HG02642 (cell line): ENCODE results near the gene PILRA.
"Not testable (repeated sequence)": the region's sequence is repeated elsewhere in the genome, so short reads cannot be mapped to it uniquely, and the experiment has no call there.

Experiments
- ATAC-seq: cut with Tn5 transposase; IDR thresholded peaks from one replicate; pipeline ENCODE4 v1.9.1; 2021; ENCODE audit warnings: mild to moderate bottlenecking; ENCODE audit not compliant: unreplicated experiment, poor library complexity

Gene PILRA

DNA sequence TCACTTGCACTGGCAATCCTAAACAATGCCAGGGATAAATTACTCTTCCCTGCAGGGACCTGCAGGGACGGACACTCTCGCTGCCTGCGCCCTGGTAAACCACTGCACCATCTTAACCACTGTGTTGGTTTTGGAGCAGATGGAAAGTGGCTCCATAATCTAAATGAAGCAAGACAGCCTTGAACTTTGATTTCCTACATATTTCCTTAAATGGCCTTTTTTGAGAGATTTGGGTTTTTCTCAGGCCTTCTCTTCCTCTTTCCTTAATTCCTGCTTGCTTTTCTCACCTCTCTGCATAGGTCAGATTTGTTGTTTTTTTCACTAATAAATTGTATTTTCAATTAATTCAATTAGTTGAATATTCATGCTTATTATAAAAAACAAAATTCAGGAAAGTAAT lies 2.8 kb downstream of the PILRA start:
- ATAC-seq, result no peak

DNA sequence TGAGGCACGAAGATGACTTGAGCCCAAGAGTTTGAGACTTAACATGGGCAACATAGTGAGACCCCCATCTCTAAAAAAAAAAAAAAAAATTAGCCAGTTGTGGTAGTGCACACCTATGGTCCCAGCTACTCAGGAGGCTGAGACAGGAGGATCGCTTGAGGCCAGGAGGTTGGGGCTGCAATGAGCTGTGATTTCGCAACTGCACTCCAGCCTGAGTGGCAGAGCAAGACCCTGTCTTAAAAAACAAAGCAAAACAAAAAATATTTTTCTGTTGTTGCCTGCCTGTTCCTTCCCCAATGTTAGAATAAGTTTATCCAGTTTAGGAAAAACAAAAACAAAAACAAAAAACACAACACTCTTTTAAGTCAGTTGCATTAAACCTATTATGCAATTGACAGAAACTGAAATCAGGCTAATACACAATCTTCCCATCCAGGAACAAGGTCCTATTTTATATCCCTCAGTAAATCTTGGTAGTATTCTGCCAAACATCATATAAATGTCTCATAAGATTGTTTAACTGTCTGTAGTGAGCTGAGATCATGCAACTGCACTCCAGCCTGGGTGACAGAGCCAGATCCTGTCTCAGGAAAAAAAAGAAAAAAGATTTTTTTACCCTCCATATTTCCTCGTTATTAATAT lies 4.9 kb downstream of the PILRA start:
- ATAC-seq, result no peak

GRCh38 chr7:100380196-100380595 lies 6.9 kb downstream of the PILRA start:
- no peak for ATAC-seq

DNA sequence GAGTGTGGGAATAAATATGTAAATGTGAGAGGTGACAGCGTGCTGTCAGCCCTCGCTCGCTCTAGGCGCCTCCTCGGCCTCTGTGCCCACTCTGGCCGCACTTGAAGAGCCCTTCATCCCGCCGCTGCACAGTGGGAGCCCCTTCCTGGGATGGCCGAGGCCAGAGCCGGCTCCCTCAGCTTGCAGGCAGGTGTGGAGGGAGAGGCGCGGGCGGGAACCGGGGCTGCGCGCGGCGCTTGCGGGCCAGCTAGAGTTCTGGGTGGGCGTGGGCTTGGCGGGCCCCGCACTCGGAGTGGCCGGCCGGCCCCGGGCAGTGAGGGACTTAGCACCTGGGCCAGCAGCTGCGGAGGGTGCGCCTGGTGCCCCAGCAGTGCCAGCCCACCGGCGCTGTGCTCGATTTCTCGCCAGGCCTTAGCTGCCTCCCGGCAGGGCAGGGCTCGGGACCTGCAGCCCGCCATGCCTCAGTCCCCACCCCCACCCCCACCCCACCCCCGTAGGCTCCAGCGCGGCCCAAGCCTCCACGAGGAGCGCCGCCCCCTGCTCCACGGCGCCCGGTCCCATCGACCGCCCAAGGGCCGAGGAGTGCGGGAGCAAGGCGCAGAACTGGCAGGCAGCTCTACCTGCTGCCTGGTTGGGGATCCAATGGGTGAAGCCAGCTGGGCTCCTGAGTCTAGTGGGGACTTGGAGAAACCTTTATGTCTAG lies 8.4 kb downstream of the PILRA start:
- not testable (repeated sequence) for ATAC-seq

GRCh38 chr7:100382234-100382853 lies 9.1 kb downstream of the PILRA start:
- not testable (repeated sequence) for ATAC-seq

DNA sequence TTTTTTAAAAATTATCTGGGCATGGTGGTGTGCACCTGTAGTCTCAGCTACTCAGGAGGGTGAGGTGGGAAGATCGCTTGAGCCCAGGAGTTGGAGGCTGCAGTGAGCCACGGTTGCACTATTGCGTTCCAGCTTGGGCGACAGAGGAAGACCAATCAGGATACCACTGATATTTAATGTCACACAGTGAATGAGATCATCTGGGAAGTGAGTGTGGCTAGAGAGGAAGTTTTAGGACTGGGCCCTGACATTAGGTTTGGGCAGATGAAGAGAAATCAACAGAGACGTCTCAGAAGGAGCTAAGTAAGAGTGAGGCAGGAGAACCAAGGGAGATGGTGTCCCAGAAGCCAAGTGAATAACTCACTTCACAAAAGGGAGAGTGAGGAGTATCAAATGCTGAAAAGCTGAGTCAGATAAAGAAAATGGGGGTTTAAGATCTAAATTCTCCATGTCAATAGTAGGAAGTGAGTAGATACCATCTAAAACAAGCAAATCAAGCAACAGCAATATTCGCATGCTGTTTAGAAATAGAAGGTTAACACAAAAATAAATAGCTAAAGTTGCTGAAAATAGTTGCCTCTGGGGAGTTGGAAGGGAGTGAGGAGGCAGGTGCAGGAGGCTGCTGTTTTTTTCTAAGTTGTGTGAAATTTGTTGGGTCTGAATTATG lies 11.5 kb downstream of the PILRA start:
- no peak for ATAC-seq

GRCh38 chr7:100386940-100387339 lies 13.7 kb downstream of the PILRA start:
- ATAC-seq, result no peak

- ATAC-seq, result no peak
Measured at GRCh38 chr7:100387695-100388094, 14.4 kb downstream of the PILRA start.

GRCh38 chr7:100389437-100390088 lies 16.3 kb downstream of the PILRA start:
- ATAC-seq, result no peak

GRCh38 chr7:100390286-100391009 lies 17.2 kb downstream of the PILRA start:
- ATAC-seq, result no peak

GRCh38 chr7:100393233-100393905 lies 20.1 kb downstream of the PILRA start:
- ATAC-seq, result no peak

DNA sequence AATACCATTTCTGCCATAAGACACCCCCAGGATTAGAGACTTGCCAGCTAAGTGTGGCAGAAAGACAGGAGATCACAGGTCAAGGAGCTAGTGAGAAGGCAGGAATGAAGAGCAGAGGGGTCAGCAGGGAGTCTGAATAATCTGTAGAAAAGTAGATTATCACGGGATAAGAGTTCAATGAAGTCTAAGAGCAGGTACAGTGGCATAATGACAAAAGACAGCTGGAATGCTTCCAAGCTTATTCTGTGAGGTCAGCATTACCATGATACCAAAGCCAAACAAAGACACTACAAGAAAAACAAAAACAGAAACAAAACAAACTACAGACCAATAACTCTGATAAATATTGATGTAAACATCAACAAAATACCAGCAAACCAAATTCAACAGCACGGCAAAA lies 20.8 kb downstream of the PILRA start:
- ATAC-seq, result no peak

GRCh38 chr7:100396421-100396982 lies 23.2 kb downstream of the PILRA start:
- ATAC-seq, result peak; percentile 80

GRCh38 chr7:100397315-100398081 lies 24.2 kb downstream of the PILRA start:
- no peak for ATAC-seq

GRCh38 chr7:100398239-100398638 lies 25.0 kb downstream of the PILRA start:
- ATAC-seq, result no peak

- ATAC-seq, result no peak
Measured at GRCh38 chr7:100400041-100400440, 26.8 kb downstream of the PILRA start.

- no peak for ATAC-seq
Measured at GRCh38 chr7:100400656-100401055, 27.4 kb downstream of the PILRA start.

GRCh38 chr7:100401811-100402210 lies 28.5 kb downstream of the PILRA start:
- no peak for ATAC-seq
